Neural progenitor cell (in vitro differentiated cells): ENCODE measurements around the gene CNKSR1. TPM values are rescaled to one million over a fixed set of nuclear protein-coding genes. Genes with fewer than 3 reads are reported as not detected.

ENCODE experiments used
- DNase-seq: peaks from one replicate; pipeline ENCODE4 v3.0.0-alpha.2; 2016; ENCODE audit warnings: low spot score
- H2AFZ ChIP-seq: fragments of 200-600 bp; sonication (generic); replicated peaks from 2 replicates; pipeline ENCODE4 v1.6.1; 2016; ENCODE audit warnings: antibody characterized with exemption
- H3F3A ChIP-seq: fragments of 200-600 bp; sonication (generic); 2 replicates; pipeline ENCODE4 v1.6.1; 2016; ENCODE audit warnings: antibody characterized with exemption, low read depth
- H3K27ac ChIP-seq: fragments of 200-600 bp; sonication (generic); 2 replicates; pipeline ENCODE4 v1.5.1; 2016; ENCODE audit warnings: mild to moderate bottlenecking
- H3K27me3 ChIP-seq: fragments of 200-600 bp; sonication (generic); 2 replicates; pipeline ENCODE4 v1.6.1; 2016; ENCODE audit warnings: mild to moderate bottlenecking, moderate library complexity
- H3K36me3 ChIP-seq: fragments of 200-600 bp; sonication (generic); 2 replicates; pipeline ENCODE4 v1.5.1; 2016
- H3K4me1 ChIP-seq: fragments of 200-600 bp; sonication (generic); 2 replicates; pipeline ENCODE4 v1.6.1; 2016; ENCODE audit warnings: mixed run types
- H3K4me2 ChIP-seq: fragments of 200-600 bp; sonication (generic); 2 replicates; pipeline ENCODE4 v1.6.1; 2016
- H3K4me3 ChIP-seq: fragments of 200-600 bp; sonication (generic); 2 replicates; pipeline ENCODE4 v1.5.1; 2016
- H3K79me2 ChIP-seq: fragments of 200-600 bp; sonication (generic); 2 replicates; pipeline ENCODE4 v1.6.1; 2016; ENCODE audit warnings: low read depth
- H3K9ac ChIP-seq: fragments of 200-600 bp; sonication (generic); 2 replicates; pipeline ENCODE4 v1.6.1; 2016
- H3K9me3 ChIP-seq: fragments of 200-600 bp; sonication (generic); 2 replicates; pipeline ENCODE4 v1.5.1; 2016; ENCODE audit warnings: low read depth
- H4K20me1 ChIP-seq: fragments of 200-600 bp; sonication (generic); 2 replicates; pipeline ENCODE4 v1.6.1; 2016; ENCODE audit warnings: low read depth
- H3K27ac Mint-ChIP-seq: 3 replicates; pipeline ENCODE4 v1.8.0; 2021; ENCODE audit warnings: mixed read lengths
- H3K27me3 Mint-ChIP-seq: 2 replicates; pipeline ENCODE4 v1.8.0; 2022; ENCODE audit warnings: low read depth, mild to moderate bottlenecking, inconsistent platforms, moderate library complexity, mixed read lengths; ENCODE audit not compliant: insufficient read depth
- H3K36me3 Mint-ChIP-seq: 3 replicates; pipeline ENCODE4 v1.8.0; 2021; ENCODE audit warnings: mixed read lengths
- H3K4me1 Mint-ChIP-seq: 3 replicates; pipeline ENCODE4 v1.8.0; 2021; ENCODE audit warnings: mixed read lengths
- H3K4me3 Mint-ChIP-seq: 3 replicates; pipeline ENCODE4 v1.8.0; 2021; ENCODE audit warnings: mild to moderate bottlenecking, moderate library complexity, mixed read lengths
- H3K9me3 Mint-ChIP-seq: 3 replicates; pipeline ENCODE4 v1.8.0; 2020; ENCODE audit warnings: mixed read lengths
- EZH2 ChIP-seq: fragments of 200-600 bp; sonication (generic); IDR thresholded peaks from 2 replicates; pipeline ENCODE4 v1.6.1; 2017; ENCODE audit warnings: antibody characterized with exemption, mild to moderate bottlenecking, moderate library complexity
- EZH2phosphoT487 ChIP-seq: fragments of 200-600 bp; sonication (generic); IDR thresholded peaks from 2 replicates; pipeline ENCODE4 v1.6.1; 2017; ENCODE audit warnings: antibody characterized with exemption
- total RNA-seq: library from RNA; depleted of rRNA; stranded (reverse); fragments of >200 nt; gene quantifications from 2 replicates; pipeline ENCODE4 v1.2.3, GENCODE V29; 2015; ENCODE audit warnings: low replicate concordance
- TF ChIP-seq, protein P1 (sequence below): fragments of 200-600 bp; sonication (generic); IDR thresholded peaks from 2 replicates; pipeline ENCODE4 v1.5.1; 2017; ENCODE audit warnings: antibody characterized with exemption, mild to moderate bottlenecking

Gene CNKSR1
- total RNA-seq, 1 donor from 2014 or later, result 7.8 TPM

DNA sequence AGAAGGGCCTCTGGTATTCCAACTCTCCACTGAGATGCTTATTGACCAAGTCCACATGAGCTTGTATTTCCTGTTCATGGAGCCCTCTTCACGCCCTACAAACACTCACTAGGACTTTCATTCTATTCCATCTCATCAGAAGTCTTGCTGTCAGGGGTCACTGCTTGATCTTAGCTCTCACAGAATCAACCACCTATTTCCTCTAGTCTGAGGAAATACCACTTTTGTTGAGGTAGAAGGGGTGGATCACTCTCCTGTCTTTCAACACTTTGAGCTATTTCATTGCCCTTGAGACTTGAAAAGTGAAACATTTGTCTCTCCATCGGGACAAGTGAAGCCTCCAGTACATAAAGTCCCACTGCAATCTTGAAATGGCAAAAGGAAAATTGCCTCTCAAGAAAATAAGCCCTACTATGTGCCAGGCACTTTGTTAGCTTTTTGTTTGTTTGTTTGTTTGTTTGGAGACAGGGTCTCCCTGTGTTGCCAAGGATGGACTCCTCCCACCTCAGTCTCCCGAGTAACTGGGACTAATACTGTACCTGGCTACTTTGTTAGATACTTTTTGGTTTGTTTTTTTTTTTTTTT is 38.2 kb upstream of the CNKSR1 start:
- Histone ChIP-seq H2AFZ (no peak overlapping the region), H4K20me1 (no peaks in the 10 kb centered on the region), H3K9ac (no peak overlapping the region), H3F3A (no peaks in the 10 kb centered on the region), H3K4me1 (no peaks in the 10 kb centered on the region), H3K27ac (no peak overlapping the region), H3K9me3 (no peaks in the 10 kb centered on the region), H3K79me2 (no peaks in the 10 kb centered on the region), H3K4me3 (no peak overlapping the region), H3K4me2 (no peak overlapping the region), H3K27me3 (peaks cover 4% of the 10 kb centered on the region), H3K36me3 (no peaks in the 10 kb centered on the region)
- no peak for DNase-seq
- no peaks in the 10 kb centered on the region for H3K36me3 Mint-ChIP-seq
- H3K27ac Mint-ChIP-seq, result no peak overlapping the region
- H3K4me1 Mint-ChIP-seq, result peaks cover 3% of the 10 kb centered on the region
- H3K27me3 Mint-ChIP-seq, result peaks cover 5% of the 10 kb centered on the region
- H3K4me3 Mint-ChIP-seq, result no peak overlapping the region
- no peak for TF ChIP-seq EZH2phosphoT487
- TF ChIP-seq, protein P1, sequence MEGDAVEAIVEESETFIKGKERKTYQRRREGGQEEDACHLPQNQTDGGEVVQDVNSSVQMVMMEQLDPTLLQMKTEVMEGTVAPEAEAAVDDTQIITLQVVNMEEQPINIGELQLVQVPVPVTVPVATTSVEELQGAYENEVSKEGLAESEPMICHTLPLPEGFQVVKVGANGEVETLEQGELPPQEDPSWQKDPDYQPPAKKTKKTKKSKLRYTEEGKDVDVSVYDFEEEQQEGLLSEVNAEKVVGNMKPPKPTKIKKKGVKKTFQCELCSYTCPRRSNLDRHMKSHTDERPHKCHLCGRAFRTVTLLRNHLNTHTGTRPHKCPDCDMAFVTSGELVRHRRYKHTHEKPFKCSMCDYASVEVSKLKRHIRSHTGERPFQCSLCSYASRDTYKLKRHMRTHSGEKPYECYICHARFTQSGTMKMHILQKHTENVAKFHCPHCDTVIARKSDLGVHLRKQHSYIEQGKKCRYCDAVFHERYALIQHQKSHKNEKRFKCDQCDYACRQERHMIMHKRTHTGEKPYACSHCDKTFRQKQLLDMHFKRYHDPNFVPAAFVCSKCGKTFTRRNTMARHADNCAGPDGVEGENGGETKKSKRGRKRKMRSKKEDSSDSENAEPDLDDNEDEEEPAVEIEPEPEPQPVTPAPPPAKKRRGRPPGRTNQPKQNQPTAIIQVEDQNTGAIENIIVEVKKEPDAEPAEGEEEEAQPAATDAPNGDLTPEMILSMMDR, result no peak
- no peak for TF ChIP-seq EZH2
- H3K9me3 Mint-ChIP-seq, result peaks cover 5% of the 10 kb centered on the region

DNA sequence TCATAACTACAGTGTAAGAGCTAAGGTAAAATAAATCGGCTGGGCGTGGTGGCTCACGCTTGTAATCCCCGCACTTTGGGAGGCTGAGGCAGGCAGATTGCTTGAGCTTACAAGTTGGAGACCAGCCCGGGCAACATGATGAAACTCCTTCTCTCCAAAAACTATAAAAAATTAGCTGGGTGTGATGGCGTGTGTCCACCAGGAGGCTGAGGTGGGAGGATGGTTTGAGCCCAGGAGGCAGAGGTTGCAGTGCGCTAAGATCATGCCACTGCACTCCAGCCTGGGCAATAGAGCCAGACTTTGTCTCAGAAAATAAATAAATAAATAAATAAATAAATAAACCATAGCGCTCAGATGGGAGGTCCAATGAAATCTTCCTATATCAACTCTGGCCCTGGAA is 35.1 kb upstream of the CNKSR1 start:
- DNase-seq, result no peak
- Mint-ChIP-seq H3K27me3 (peaks cover 3% of the 10 kb centered on the region), H3K27ac (no peak overlapping the region), H3K4me1 (peaks cover 5% of the 10 kb centered on the region), H3K9me3 (no peaks in the 10 kb centered on the region), H3K4me3 (no peak overlapping the region), H3K36me3 (no peaks in the 10 kb centered on the region)
- H3F3A ChIP-seq, result no peaks in the 10 kb centered on the region
- no peaks in the 10 kb centered on the region for H3K9me3 ChIP-seq
- no peak overlapping the region for H3K9ac ChIP-seq
- no peak overlapping the region for H3K27ac ChIP-seq
- no peak overlapping the region for H3K4me3 ChIP-seq
- no peak for TF ChIP-seq EZH2phosphoT487
- TF ChIP-seq EZH2, result no peak
- TF ChIP-seq, protein P1, result no peak
- no peak overlapping the region for H3K4me2 ChIP-seq
- no peaks in the 10 kb centered on the region for H4K20me1 ChIP-seq
- H2AFZ ChIP-seq, result no peak overlapping the region
- no peaks in the 10 kb centered on the region for H3K79me2 ChIP-seq
- H3K36me3 ChIP-seq, result no peaks in the 10 kb centered on the region
- peaks cover 33% of the 10 kb centered on the region for H3K27me3 ChIP-seq
- H3K4me1 ChIP-seq, result no peaks in the 10 kb centered on the region

DNA sequence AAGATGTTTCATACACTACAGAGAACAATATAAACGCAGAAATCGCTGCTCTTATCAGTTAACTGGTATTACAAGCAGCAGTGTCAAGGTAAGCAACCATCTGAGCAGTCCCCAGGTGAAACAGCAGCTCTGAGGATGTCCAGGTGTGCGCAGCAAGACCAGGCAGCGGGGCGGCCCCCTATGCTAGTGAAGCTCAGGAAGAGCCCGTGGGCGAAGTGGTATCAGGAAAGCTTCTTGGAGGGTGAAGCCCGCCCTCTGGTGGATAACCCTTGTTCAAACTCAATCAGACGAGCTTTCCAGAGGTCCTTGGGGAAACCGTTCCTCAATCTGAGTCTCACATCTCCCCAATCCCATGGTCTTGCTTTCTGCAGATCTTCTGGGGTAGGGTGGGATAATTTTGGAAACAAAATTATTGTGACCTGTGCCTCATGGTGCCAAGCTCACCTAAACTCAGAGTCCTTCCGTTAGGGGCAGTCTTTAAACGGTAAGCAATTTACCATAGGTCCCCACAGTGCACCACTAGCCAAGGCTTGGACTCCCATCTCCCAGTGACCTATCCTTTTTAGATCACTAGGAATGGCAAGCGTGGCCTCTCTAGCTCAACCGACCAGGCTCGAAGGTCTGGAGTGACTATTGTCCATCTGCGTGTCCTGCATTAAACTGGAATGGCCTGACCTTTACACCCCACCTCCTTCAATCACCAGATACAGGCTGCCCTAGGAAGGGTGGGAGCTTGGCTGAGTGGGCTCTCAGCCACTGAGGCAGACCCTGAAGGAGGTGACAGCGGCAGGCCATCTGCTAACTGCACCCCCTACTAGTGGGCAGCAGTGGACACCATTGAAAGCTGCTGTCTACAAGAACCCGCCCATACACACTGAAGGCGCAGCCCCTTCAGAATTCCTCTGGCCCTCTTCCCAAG is 32.0 kb upstream of the CNKSR1 start:
- Histone ChIP-seq H4K20me1 (no peaks in the 10 kb centered on the region), H3K27me3 (peaks cover 64% of the 10 kb centered on the region), H3K79me2 (no peaks in the 10 kb centered on the region), H2AFZ (no peak overlapping the region), H3K4me1 (no peaks in the 10 kb centered on the region), H3K36me3 (no peaks in the 10 kb centered on the region), H3K9me3 (no peaks in the 10 kb centered on the region), H3K27ac (no peak overlapping the region), H3K4me2 (no peak overlapping the region), H3F3A (no peaks in the 10 kb centered on the region), H3K9ac (no peak overlapping the region), H3K4me3 (no peak overlapping the region)
- peak; percentile 91 for DNase-seq
- TF ChIP-seq EZH2phosphoT487, result no peak
- TF ChIP-seq, protein P1, result peak; percentile 77
- H3K27ac Mint-ChIP-seq, result no peak overlapping the region
- H3K36me3 Mint-ChIP-seq, result no peaks in the 10 kb centered on the region
- peaks cover 2% of the 10 kb centered on the region for H3K27me3 Mint-ChIP-seq
- H3K4me1 Mint-ChIP-seq, result peaks cover 8% of the 10 kb centered on the region
- no peaks in the 10 kb centered on the region for H3K9me3 Mint-ChIP-seq
- no peak overlapping the region for H3K4me3 Mint-ChIP-seq
